Right hindlimb (tissue), 1 donor: ENCODE measurements around the gene SNX9.
A peak's percentile ranks its signal among the peaks of the same experiment; 100 is the strongest.
"Not testable (repeated sequence)": the region's sequence is repeated elsewhere in the genome, so short reads cannot be mapped to it uniquely, and the experiment has no call there.

Source experiments
- DNase-seq: peaks from one replicate; pipeline ENCODE4 v3.0.0-alpha.2; 2018

The SNX9 gene

GRCh38 chr6:157823001-157823527, at the start of gene SNX9:
Gene SNX9, plus strand, starts transcription at chr6:157823246. Its CDS starts 189 bp downstream, at chr6:157823435.
- DNase-seq, result peak; percentile 87

- no peak for DNase-seq
Observed at GRCh38 chr6:157773248-157773773, 49.7 kb upstream of the SNX9 start.

- DNase-seq, result no peak
Observed at GRCh38 chr6:157774153-157775135, 48.6 kb upstream of the SNX9 start.

GRCh38 chr6:157775376-157775775, 47.7 kb upstream of the SNX9 start:
- no peak for DNase-seq

- DNase-seq, result no peak
Observed at GRCh38 chr6:157777344-157777743, 45.7 kb upstream of the SNX9 start.

- DNase-seq, result no peak
Observed at GRCh38 chr6:157778719-157779118, 44.3 kb upstream of the SNX9 start.

GRCh38 chr6:157779705-157780604, 43.1 kb upstream of the SNX9 start:
- no peak for DNase-seq

GRCh38 chr6:157785636-157786035, 37.4 kb upstream of the SNX9 start:
- no peak for DNase-seq

- DNase-seq, result no peak
Observed at GRCh38 chr6:157786221-157786620, 36.8 kb upstream of the SNX9 start.

GRCh38 chr6:157787080-157787479, 36.0 kb upstream of the SNX9 start:
- DNase-seq, result no peak

- no peak for DNase-seq
Observed at GRCh38 chr6:157788180-157788579, 34.9 kb upstream of the SNX9 start.

- DNase-seq, result no peak
Observed at GRCh38 chr6:157789297-157789696, 33.7 kb upstream of the SNX9 start.

- DNase-seq, result no peak
Observed at GRCh38 chr6:157789861-157790260, 33.2 kb upstream of the SNX9 start.

GRCh38 chr6:157790548-157791160, 32.4 kb upstream of the SNX9 start:
- DNase-seq, result no peak

- DNase-seq, result no peak
Observed at GRCh38 chr6:157791450-157791849, 31.6 kb upstream of the SNX9 start.

GRCh38 chr6:157792671-157793070, 30.4 kb upstream of the SNX9 start:
- DNase-seq, result no peak

- DNase-seq, result not testable (repeated sequence)
Observed at GRCh38 chr6:157794012-157794411, 29.0 kb upstream of the SNX9 start.

GRCh38 chr6:157795841-157796240, 27.2 kb upstream of the SNX9 start:
- no peak for DNase-seq

- no peak for DNase-seq
Observed at GRCh38 chr6:157798851-157799250, 24.2 kb upstream of the SNX9 start.

GRCh38 chr6:157799561-157799960, 23.5 kb upstream of the SNX9 start:
- DNase-seq, result not testable (repeated sequence)

GRCh38 chr6:157800420-157801237, 22.4 kb upstream of the SNX9 start:
- DNase-seq, result no peak
